Prostate gland (tissue), 2 donors: ENCODE measurements around the gene ADAD2. TPM values are rescaled to one million over a fixed set of nuclear protein-coding genes. Genes with fewer than 3 reads are reported as not detected.

Experiments
- DNase-seq: peaks from one replicate; pipeline ENCODE4 v3.0.0-alpha.2; 2019; ENCODE audit warnings: low spot score
- H3K27ac ChIP-seq, 2 donors: fragments of 200-600 bp; sonication (generic); 2 replicates each; pipeline ENCODE4 v1.5.1; 2017 to 2019
- H3K27me3 ChIP-seq: fragments of 200-600 bp; sonication (generic); replicated peaks from 2 replicates; pipeline ENCODE4 v1.5.1; 2019; ENCODE audit not compliant: insufficient read depth
- H3K36me3 ChIP-seq, 2 donors: fragments of 200-600 bp; sonication (generic); 1 replicate in 1 of 2; 2 replicates in 1 of 2; pipeline versions ENCODE4 v1.5.1 to v1.8.1; 2017 to 2019
- H3K4me1 ChIP-seq: fragments of 200-600 bp; sonication (generic); replicated peaks from 2 replicates; pipeline ENCODE4 v1.5.1; 2019
- H3K4me3 ChIP-seq, 2 donors: fragments of 200-600 bp; sonication (generic); 2 replicates each; pipeline ENCODE4 v1.5.1; 2017 to 2019
- H3K9me3 ChIP-seq: fragments of 200-600 bp; sonication (generic); 2 replicates; pipeline ENCODE4 v1.5.1; 2017
- POLR2A ChIP-seq: fragments of 450-650 bp; IDR thresholded peaks from one replicate; pipeline ENCODE4 v1.6.1; 2016; ENCODE audit warnings: antibody characterized with exemption, mild to moderate bottlenecking
- POLR2AphosphoS5 ChIP-seq: sonication (generic); formaldehyde crosslinking; IDR thresholded peaks from one replicate; pipeline ENCODE4 v1.6.1; 2017; ENCODE audit warnings: antibody characterized with exemption
- WGBS: methylation state at CpG from one replicate; pipeline ENCODE4 v1.1.5; 2018; 5-methylcytosine and 5-hydroxymethylcytosine counted together
- intact Hi-C: fragments of 100-400 bp; cut with DNase I; formaldehyde crosslinking; loops from one replicate; pipeline ENCODE4 v1.14.2; 2022
- total RNA-seq, 2 donors: library from RNA; depleted of rRNA; stranded (reverse); fragments of >200 nt; gene quantifications; one replicate each; pipeline ENCODE4 v1.1.0, GENCODE V29; 2016
- TF ChIP-seq, protein P1 (sequence below), 4 experiments: fragments of 200-600 bp in 2 of 4; fragments of 450-650 bp in 2 of 4; sonication (generic) in 2 of 4; IDR thresholded peaks; 1 replicate in 3 of 4; 2 replicates in 1 of 4; pipeline ENCODE4 v1.5.1; 2016 to 2019; ENCODE audit warnings: antibody characterized with exemption in 4 of 4, mild to moderate bottlenecking in 2 of 4, moderate library complexity in 2 of 4

ADAD2 gene
- total RNA-seq, 2 donors from 2014 or later: 0.91 to 47.7 TPM

DNA sequence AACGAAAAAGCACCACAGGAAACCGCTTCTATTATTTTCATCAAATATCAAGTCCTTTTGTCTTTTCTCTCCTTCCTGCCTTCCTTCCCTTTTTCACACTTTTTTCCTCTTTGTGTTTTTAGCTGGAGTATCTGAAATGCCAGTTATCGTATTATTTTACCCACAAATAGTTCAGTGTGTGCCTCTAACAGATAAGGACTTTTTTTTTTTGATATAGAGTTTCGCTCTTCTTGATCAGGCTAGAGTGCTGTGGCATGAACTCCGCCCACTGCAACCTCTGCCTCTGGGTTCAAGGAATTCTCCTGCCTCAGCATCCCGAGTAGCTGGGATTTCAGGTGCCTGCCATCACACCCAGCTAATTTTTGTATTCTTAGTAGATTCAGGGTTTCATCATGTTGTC is 35.2 kb upstream of the ADAD2 start:
- Histone ChIP-seq H3K27ac (no peak overlapping the region), H3K27me3 (no peaks in the 10 kb centered on the region), H3K4me1 (no peaks in the 10 kb centered on the region), H3K36me3 (no peaks in the 10 kb centered on the region), H3K9me3 (no peaks in the 10 kb centered on the region), H3K4me3 (no peak overlapping the region)
- TF ChIP-seq POLR2AphosphoS5 (no peak), POLR2A (no peak)
- TF ChIP-seq, protein P1, sequence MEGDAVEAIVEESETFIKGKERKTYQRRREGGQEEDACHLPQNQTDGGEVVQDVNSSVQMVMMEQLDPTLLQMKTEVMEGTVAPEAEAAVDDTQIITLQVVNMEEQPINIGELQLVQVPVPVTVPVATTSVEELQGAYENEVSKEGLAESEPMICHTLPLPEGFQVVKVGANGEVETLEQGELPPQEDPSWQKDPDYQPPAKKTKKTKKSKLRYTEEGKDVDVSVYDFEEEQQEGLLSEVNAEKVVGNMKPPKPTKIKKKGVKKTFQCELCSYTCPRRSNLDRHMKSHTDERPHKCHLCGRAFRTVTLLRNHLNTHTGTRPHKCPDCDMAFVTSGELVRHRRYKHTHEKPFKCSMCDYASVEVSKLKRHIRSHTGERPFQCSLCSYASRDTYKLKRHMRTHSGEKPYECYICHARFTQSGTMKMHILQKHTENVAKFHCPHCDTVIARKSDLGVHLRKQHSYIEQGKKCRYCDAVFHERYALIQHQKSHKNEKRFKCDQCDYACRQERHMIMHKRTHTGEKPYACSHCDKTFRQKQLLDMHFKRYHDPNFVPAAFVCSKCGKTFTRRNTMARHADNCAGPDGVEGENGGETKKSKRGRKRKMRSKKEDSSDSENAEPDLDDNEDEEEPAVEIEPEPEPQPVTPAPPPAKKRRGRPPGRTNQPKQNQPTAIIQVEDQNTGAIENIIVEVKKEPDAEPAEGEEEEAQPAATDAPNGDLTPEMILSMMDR (IDR thresholded peaks at IDR 0.05): no peak
- 93% methylated on average over 6 of the region's 6 CpGs for WGBS
- DNase-seq: no peak
- intact Hi-C loops: no loop called here

- WGBS: 57% methylated on average over 5 of the region's 5 CpGs
- Histone ChIP-seq H3K4me1 (no peaks in the 10 kb centered on the region), H3K27ac (no peak overlapping the region), H3K9me3 (no peaks in the 10 kb centered on the region), H3K27me3 (peaks cover 3% of the 10 kb centered on the region), H3K4me3 (no peak overlapping the region), H3K36me3 (no peaks in the 10 kb centered on the region)
- intact Hi-C loops: no loop called here
- no peak for DNase-seq
- TF ChIP-seq POLR2A (no peak), POLR2AphosphoS5 (no peak)
- TF ChIP-seq, protein P1 (IDR thresholded peaks at IDR 0.05): no peak
These were observed 34.6 kb upstream of the ADAD2 start for GRCh38 chr16:84156342-84156784.

DNA sequence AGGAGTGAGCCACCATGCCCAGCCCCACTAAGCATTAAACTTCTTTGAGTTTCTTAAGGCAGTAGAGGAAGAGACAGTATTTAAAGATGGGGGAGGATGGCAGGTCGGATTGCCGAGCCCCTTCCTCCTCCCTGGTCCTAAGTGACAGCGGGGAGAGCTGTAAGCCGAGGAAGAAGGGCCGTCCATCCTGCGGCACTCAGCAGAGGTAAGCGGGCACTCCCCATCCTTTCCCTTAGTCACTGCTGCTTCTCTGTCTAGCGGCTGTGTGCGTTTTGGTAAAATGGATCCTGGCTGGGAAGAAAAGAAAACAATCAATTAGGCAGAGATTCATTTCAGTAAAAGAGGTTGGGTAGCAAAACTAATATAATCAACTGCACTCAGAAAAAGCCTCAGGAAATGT is 31.9 kb upstream of the ADAD2 start:
- no peak for TF ChIP-seq POLR2A
- TF ChIP-seq, protein P1 (IDR thresholded peaks at IDR 0.05): no peak
- TF ChIP-seq POLR2AphosphoS5: no peak
- Histone ChIP-seq H3K9me3 (no peaks in the 10 kb centered on the region), H3K36me3 (no peaks in the 10 kb centered on the region), H3K4me3 (no peak overlapping the region), H3K27ac (no peak overlapping the region), H3K27me3 (peaks cover 3% of the 10 kb centered on the region), H3K4me1 (no peaks in the 10 kb centered on the region)
- DNase-seq: no peak
- WGBS: 37% methylated on average over 9 of the region's 9 CpGs
- intact Hi-C loops: no loop called here

- H3K4me3 ChIP-seq: no peak overlapping the region
- H3K36me3 ChIP-seq: no peaks in the 10 kb centered on the region
- H3K27me3 ChIP-seq: peaks cover 3% of the 10 kb centered on the region
- TF ChIP-seq, protein P1 (IDR thresholded peaks at IDR 0.05): no peak
- no peak for TF ChIP-seq POLR2A
- TF ChIP-seq POLR2AphosphoS5: no peak
- DNase-seq: no peak
- intact Hi-C loops: no loop called here
- H3K4me1 ChIP-seq: no peaks in the 10 kb centered on the region
- H3K27ac ChIP-seq: no peak overlapping the region
- 50% methylated on average over 1 of the region's 1 CpG for WGBS
- no peaks in the 10 kb centered on the region for H3K9me3 ChIP-seq
These were observed 31.2 kb upstream of the ADAD2 start for GRCh38 chr16:84159800-84160199.

- TF ChIP-seq, protein P1 (IDR thresholded peaks at IDR 0.05): no peak
- TF ChIP-seq POLR2AphosphoS5 (no peak), POLR2A (no peak)
- Histone ChIP-seq H3K27ac (no peak overlapping the region), H3K4me3 (no peak overlapping the region), H3K9me3 (no peaks in the 10 kb centered on the region), H3K4me1 (no peaks in the 10 kb centered on the region), H3K36me3 (no peaks in the 10 kb centered on the region), H3K27me3 (peaks cover 3% of the 10 kb centered on the region)
- 83% methylated on average over 10 of the region's 10 CpGs for WGBS
- intact Hi-C loops: no loop called here
- no peak for DNase-seq
These were observed 29.9 kb upstream of the ADAD2 start for GRCh38 chr16:84161037-84161436.
